HG03064 (cell line): ENCODE measurements around the gene EIF5A2.

Source experiments
- ATAC-seq: cut with Tn5 transposase; IDR thresholded peaks from one replicate; pipeline ENCODE4 v1.9.1; 2021; ENCODE audit warnings: low read depth; ENCODE audit not compliant: unreplicated experiment

Gene EIF5A2

GRCh38 chr3:170863816-170864215, 44.6 kb downstream of the EIF5A2 start:
- no peak for ATAC-seq

- no peak for ATAC-seq
Measured at GRCh38 chr3:170862618-170863374, 45.6 kb downstream of the EIF5A2 start.

GRCh38 chr3:170858599-170858998, 49.8 kb downstream of the EIF5A2 start:
- ATAC-seq, result no peak

- no peak for ATAC-seq
Measured at GRCh38 chr3:170852324-170852723, 56.1 kb downstream of the EIF5A2 start.

- no peak for ATAC-seq
Measured at GRCh38 chr3:170848292-170848917, 60.0 kb downstream of the EIF5A2 start.

- no peak for ATAC-seq
Measured at GRCh38 chr3:170844377-170844776, 64.1 kb downstream of the EIF5A2 start.

- ATAC-seq, result no peak
Measured at GRCh38 chr3:170840291-170840859, 68.1 kb downstream of the EIF5A2 start.

GRCh38 chr3:170839518-170840100, 68.8 kb downstream of the EIF5A2 start:
- no peak for ATAC-seq
